ENCODE measurements around the gene HJURP.

Gene HJURP

DNA sequence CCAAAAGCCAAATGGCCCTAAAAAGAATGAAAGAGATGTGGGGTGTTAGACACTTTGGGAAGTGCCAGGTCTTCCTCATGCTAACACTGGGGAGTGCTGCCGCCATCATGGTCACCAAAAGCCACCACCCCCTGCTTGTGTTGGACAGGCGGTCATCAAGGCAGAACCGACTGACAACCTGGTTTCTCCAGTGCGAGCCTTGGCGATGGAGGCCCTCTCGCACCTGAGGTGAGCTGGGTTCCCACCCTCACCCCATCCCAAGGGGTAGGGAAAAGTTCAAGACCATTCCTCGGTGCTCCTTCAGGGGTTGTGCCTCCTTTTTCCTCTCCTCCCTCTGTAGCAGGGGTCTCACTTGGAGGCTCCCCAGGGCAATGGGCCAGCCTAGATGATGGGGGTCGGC, 42.6 kb downstream of the HJURP start:
- no peak for DNase-seq

DNA sequence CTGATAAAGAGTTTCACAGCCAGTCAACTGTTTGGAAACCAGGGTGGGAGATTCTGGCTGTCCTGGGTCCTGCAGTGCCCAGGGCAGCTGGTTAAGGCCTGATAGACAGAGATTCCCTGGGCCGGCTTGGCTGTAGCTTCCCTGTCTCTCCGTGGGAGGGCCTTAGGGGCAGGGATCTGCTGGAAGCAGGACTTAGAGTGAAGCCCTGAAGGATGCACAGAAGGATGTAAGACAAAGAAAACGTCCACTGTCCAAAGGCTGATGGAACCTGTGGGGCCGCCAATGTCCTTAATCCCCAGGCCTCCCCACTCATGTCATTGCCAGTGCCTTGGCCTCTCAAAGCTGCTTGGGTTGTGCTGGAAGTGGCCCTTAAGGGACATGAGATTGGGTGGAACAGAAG, 43.2 kb downstream of the HJURP start:
- no peak for DNase-seq

DNA sequence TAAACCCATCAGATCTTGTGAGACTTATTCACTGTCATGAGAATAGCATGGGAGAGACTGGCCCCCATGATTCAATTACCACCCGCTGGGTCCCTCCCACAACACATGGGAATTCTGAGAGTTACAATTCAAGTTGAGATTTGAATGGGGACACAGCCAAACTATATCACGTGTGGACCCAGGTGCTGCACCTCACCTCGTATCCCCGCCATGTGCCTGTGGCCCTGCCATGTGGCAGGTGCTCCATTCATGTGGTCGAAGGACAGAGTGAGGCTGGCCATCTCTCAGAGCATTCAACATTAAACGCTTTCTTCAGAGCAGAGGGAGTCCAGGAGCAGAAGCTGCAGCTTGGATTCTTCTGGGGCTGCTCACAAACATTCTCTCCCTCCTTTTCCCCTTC, 44.0 kb downstream of the HJURP start:
- no peak for DNase-seq

DNA sequence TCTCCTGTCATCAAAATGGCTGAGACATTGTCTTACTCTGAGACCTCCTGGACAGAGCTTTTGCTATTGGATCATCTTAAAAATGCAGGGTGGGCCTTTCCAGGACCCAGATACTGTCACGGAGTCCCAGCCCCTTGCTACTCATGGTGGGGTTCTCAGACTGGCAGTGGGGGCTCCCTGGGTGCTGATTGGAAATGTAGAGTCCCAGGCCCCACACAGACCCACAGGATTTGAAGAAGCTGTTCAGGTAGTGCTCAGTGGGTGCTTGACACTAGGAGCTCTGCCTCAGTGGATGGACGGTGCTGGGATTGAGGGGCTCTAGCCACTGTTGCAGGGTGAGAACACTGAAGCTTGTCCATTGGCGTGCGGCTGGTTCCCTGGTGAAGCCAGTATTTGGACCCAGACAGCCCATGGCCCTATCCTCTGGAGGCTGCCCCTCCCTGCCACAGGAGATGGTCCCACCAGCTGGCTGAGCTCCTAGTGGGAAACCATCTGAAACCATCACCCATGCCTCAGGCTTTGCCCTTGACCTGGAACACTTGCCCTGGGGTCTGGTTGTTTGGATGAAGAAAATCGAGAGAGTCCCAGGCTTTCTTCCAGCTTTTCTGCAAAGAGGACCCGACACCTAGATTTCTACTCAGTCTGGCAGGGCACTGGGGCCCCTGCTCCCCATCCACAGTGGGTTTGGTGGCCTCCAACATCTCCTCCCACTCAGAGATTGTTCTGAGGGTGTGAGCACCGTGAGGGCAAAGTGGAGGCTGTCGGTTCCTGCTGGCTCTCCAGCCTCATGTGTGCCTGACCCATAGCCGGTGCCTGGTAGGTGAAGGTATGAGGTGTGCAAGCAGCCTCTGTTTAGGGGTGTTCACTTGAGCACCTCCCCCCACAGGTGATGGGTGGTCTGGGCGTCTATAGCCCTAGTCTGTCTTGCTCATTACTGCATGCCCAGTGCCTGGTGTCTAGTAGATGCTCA, 46.1 kb downstream of the HJURP start:
- DNase-seq: no peak

DNA sequence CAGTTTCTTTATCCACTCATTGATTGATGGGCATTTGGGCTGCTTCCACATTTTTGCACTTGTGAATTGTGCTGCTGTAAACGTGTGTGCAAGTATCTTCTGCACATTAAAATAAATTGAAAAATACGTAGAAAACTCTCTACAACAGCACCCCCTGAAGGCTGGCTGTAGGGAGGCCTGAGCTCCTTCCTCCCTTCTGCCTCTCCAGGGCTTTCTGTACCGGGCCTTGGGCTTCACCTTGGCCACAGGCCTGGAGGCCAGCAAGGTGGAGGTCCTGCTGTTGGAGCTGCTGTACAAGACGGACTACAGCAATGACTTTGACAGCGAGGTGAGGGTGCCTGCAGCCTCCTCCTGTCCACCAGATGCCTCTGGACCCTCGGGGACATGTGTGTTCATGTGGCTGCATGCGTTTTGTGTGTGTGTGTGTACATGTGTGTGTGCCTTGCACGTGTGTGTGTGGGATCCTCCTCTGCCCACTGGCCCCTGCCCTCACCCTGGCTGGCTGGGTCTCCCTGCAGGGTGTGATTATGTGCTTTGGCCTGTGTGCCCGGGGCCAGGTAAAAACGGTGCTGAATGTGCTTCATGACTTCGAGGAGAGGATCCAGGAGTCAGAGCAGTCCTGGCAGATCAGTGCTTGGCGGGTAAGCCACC, 47.0 kb downstream of the HJURP start:
- no peak for DNase-seq

DNA sequence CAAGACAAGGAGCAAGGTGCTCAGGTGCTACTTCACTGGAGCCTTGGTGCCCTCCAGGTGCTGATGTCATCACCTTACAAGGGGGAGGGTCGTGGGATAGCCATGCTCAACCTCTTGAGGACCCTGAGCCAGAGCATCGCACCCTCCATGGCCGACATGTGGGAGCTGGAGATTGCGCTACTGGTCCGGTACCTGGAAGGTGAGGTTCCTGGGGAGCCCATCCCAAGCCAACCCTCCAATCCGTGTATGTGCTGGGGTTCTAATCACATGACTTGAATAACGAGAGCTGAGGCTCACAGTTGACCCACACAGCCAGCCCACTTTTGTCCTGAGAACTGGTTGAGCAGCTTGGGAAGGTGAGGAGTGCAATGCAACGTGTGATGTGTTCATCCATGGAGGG, 50.3 kb downstream of the HJURP start:
- DNase-seq: no peak

DNA sequence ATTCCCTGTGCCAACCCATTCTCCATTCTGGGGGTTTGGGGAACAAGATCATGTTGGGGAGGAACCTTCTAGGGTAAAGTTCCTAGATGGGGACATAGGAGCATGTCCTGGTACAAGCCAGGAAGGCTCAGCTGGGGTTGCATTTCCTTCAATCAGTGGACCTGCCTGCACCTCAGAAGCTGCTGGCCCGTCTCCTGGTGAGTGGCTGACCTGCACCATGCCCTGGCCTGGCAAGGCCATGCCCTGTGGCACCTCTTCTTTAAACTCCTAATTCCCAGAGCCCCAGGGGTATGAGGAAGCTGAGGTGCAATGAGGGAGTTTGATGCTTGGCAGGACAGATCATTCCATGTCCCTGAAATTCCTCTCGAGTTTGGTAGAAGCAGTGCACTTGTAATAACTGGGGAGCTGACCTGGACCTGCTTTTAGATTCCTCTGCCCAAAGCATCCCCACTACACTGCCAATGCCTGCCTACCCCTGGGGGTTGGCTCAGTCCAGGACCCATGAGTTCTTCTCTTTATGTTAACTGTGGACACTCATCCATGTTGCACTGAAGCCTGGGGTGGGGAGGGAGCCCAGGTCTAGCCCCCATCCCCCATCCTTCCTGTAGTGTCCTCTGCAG, 50.9 kb downstream of the HJURP start:
- DNase-seq: no peak

DNA sequence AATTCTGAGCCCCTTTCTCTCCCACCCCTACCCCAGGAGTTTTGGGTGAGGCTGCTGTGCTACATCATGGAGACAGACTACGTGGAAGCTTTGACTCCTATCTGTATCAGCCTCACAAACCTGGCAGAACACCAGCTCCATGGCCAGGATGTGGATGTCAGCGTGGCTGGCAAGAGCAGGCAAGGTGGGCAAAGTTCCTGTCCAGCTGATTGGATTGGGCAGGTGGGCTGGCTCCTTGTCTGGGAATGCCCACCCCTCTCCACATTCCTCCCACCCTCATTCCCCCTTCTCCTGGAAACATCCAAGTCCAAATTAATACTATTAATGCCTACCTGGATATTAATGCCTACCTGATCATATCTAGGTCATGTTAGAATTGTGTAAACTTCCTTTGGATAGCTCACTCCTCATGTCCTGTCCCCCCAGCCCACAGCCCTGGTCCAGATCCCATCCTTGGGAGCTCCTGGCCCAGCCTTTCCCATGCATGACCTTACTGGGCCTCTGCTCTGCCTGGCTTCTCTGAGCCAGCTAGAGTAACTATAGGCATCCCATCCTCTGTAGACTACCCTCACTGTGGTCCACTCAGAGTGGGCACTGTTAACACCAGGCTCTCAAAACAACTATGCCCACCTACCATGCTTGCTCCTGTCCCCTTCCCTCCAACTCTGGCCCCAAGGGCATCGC, 52.1 kb downstream of the HJURP start:
- DNase-seq: no peak

DNA sequence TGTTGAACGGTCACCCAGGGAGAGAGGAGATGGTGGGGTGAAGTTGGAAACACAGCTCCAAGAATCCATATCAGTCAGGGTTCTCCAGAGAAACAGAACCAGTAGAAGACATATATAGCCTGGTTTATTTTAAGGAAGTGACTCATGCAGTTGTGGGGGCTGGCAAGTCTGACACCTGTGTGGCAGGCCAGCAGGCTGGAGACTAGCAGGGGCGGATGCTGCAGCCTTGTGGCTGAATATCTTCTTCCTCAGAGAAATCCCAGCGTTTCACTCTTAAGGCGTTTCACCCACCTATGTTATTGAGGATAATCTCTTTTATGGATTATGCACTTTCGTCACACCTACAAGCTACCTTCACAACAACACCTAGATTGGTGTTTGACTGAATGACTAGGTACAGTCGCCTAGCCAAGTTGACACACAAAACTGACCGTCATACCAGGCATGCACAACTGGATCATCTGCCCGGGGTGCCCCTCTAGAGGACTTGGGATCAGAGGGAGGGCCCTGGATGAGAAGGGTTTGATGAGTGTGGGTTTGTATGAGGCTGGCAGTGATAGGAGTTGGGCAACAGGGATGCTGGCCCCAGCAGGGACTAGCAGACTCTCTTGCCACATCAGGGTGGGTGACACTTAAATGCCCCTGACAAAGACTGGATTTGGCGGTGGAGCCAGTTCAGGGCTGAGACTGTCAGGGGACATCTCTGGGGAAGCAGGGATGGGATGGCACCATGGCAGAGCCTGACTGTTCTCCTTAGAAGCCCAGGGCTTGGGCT, 52.8 kb downstream of the HJURP start:
- no peak for DNase-seq

DNA sequence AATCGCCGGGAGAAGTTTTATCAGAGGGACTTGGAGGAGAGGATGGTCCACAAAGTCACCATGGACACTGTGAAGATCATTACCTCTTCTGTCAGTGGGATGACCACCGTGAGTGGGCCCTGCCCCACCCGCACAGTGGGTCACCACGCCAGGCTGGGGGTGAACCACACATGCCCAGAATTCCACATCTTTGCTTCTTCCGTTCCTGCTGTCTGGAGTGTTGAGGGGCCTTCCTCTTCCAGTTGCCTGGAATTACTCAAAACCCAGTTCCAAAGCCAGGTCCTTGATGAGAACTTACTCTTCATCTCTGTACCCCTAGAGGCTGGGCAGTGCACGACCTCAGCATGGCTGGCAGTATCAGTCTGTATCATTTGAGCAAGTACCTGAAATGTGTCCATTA, 54.1 kb downstream of the HJURP start:
- no peak for DNase-seq

DNA sequence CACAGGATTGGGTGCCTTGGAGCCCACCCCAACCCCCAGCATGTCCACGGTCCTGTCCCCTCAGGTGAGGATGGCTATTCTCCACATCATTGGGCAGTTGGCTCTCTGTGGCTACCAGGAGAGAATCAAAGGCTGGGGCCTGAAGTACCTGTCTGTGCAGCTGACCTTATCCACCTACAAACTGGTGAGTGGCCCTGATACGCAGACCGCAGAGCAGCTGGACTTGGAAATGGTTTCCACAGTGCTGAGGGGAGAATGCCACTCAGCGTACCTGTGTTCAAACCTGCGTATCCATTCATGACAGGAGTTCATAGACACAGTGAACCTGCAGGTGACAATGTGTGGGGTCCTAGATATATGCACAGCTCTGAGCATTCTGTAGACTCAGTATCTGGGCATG, 54.6 kb downstream of the HJURP start:
- DNase-seq: no peak

DNA sequence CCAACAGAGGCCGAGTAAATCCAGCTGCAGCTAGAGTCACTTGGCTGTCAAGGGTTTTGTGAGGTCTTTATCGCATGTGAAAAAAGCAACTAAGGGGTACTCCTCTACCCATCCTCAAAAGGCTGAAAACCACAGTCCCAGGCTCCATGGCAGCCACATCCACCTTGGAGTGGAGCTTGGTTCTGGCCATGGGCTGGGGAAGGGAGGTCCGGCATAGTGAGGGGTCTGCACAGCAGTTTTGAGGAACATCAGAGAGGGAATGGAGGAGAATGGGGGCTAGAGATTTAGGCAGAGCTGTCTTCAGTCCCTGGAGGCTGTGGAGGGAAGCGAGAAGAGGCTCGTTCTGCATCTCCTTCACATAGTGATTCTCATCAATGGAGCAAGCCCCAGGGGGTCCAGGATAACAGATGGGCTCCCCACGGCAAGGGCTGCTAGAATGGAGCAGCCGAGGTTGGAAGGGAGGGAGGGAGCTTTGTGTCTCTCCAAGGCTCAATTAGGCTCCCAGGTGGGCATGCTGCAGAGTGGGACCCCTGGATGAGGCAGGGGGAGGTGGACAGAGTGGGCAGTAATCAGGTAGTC, 55.2 kb downstream of the HJURP start:
- DNase-seq: no peak

DNA sequence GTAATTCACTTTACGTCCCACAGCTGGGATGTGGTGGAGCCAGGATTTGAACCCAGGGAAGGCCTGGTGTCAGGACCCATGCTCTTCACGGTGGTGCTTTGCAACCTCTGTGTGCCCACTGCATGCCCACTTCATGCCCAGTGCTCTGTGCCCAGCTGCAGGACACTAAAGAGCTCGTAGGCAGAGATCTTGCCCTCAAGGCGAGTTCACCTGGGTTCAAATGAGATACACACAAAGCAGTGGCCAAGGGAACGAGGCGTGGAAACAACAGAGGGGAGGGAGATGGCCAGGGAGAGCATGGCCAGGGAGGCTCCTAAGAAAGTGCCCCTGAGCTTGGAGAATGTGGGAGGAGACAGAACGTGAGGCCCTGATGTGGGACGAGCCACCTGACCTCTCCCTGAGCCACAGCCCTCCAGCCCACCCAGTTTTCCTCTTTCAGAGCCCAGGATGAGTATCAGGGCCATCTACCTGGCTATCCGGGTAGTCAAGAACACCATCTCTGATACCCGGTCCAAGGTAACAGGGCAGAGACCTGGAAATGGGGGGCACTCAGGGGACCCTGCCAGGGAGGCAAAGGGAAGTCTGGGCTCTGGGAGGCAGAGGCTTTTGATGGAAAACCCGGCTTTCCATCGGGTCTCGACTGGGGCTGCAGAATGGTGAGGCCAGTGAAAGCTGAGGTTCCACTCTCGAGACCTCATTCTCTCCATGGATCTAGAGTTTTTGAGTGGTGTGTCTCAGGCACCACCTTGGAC, 55.8 kb downstream of the HJURP start:
- DNase-seq: no peak

DNA sequence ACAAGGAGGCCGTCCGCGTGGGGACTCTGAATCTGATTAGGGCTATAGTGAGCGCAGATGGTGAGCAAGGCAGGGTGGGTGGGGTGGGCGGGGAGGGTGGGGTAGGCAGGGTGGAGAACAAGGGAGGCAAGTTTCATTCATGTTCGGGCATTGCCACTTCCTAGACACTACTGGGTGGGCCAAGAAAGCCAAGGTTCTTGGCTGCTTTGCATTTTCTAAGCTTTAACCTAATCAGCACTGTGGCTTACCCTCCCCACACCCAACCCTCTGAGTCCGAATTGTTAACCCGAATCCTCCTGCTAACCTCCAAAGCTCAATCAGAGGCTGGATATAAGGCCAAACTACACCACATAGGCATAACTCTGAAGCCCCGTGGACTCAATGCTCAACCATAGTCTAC, 58.1 kb downstream of the HJURP start:
- DNase-seq: no peak

DNA sequence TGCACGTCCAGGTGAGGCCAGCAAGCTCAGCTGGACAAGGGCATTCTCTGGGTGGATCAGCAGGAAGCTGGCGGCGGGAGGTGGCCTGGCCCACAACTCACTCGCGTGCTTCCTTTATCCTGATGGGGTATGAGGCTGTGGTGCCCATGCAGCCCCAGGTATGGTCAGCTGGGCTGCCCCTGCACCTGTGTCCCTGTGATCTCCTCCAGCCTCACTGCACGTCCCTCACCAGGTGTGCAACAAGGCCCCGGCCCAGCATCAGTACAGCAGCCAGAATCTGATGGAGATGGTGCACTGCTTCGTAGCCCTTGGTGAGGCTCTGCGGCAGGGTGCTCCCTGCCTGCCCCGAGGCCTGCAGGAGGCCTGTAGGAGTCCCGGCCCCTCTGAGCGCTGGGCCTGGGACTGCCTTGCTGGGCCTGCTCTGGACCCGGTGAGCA, 58.6 kb downstream of the HJURP start:
- no peak for DNase-seq

DNA sequence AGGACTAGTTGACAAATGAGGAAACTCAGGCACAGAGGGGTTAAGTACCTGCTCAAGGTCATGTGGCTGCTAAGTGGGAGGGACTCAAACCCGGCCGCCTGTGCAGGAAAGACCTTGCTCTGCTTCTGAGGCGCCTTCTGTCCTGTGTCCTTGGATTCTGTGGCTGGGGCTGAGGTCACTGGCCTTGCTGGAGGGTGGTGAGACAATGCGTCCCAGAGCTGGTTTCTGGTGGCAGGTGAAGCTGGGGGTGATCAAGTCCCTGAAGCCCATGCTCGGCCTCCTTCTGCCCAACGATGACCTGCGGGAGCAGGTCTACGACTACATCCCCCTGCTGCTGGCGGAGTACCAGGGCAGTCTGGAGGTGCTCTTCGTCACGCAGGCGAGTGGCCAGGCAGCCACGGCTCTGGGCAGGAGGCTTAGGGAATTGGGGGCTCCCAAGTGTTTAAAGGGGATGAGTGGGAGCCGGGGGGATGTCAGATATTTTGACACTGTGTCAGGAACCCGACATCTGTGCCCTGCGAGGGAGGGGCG, 60.1 kb downstream of the HJURP start:
- no peak for DNase-seq

DNA sequence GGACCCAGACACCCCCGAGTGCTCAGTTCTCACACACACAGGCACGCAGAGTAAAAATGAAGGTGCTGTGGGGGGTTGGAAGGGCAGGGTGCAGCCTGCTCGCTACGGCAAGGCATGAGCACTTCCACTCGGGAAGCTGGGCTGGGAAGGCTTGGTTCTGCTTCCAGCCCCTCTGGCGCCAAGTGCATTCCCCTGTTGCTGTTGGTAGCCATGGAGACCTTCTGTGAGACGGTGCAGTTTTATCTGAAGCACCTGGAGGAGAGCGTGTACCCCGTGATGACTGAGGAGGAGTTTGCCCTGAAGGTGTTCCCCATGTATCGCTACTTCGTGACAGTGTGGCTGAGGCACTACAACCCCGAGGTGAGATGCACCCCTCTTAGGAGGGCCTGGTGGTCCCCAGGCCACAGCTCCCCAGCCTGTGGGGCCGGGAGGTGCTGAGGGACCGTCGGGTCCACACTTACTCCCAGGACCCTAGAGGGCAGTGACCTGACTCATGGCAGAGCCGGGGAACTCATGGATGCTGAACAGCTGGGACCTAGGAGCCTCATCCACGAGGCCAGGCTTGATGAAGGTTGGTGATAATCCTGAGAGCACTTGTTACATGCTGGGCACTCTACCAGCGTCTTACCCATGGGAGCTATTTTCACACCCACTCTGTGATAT, 60.7 kb downstream of the HJURP start:
- no peak for DNase-seq

DNA sequence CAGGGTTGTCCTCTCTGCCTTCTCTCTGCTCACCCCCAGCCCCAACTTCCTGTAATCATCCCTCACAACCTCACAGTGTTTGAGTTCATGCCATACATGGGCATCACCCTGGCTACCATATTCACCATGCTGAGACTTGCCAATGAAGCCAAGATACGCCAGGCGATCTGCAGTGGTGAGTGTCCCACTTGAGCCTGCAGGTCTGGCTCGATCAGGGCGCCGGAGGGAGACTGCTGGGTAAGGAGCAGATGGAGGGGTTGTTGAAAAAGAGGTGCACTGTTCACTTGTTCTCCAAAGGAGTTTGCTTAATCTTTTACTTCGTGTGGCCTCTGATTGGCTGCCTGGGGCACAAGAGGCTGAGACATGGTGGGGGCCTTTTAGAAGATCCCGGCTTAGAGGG, 61.6 kb downstream of the HJURP start:
- DNase-seq: no peak

DNA sequence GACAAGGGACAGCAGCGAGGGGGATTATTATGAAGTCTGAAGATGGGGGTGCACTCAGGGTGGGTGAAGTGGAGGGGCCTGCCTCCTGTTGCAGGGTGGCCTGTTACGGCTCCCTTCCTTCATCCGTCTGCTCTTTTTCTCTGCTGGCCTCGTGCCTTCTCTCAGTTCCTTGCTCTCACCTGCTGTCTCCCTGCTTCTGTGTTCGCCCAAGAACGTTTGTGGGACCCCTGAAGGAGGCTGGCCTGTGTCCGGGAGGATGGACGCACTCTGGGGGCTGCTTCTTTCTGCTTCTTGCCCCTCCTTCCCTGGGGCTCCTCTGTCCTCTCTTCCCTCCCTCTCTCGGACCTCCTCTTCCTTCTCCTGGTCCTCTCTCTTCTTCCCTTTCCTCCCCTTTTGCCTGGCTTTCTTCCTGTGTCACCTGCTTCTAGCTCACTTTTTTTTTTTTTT, 62.4 kb downstream of the HJURP start:
- no peak for DNase-seq

DNA sequence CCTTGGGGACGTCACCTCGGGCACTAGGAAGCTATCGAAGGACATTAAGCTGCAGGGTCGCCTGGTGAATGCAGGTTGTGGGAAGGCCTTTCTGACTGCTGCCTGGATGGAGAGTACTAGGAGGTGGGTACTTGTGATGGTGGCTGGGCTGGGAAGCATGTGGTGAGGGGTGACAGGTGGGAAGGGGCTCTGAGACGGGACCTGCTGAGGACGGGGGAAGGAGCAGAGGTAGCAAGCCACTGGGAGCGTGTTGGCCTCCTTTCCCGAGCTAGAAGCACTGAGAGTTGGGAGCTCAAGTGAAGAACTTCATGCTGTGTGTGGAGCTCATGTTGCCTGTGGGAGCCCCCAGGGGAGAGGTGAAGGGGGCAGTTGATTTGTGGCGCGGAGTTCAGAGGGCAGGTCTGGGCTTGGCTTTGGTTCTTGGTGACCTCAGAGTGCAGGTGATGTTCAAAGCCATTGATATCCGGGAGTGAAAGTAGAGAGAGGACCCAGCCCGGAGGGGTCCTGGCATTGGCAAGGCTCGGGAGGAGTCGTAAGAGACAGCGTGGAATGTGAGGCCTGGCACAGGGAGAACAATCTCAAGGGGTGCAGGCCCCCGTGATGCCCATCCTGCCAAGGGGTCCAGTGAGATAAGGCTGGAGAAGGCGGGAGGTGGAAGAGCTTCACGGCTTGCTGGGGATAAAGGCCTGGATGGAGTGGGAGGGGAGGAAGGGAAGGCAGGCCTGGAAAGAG, 63.0 kb downstream of the HJURP start:
- DNase-seq: no peak
